PFSK-1 (cell line): ENCODE results near the gene ENG.

Experiments used
- FOXP2 ChIP-seq: optimal IDR thresholded peaks from 2 replicates; pipeline ENCODE3; 2011; ENCODE audit warnings: borderline replicate concordance, control low read depth, inconsistent platforms; ENCODE audit not compliant: insufficient read depth; ENCODE audit errors: extremely low read length, extremely low read depth
- POLR2AphosphoS5 ChIP-seq: IDR thresholded peaks from 2 replicates; pipeline ENCODE4 v1.6.1; 2012; ENCODE audit warnings: low read depth, mild to moderate bottlenecking, control low read depth, low read length, moderate library complexity
- REST ChIP-seq, 2 experiments: IDR thresholded peaks; 2 replicates each; pipeline versions ENCODE4 v1.6.1 to v1.8.0; 2011 to 2012; ENCODE audit warnings: low read depth in 2 of 2, low read length in 2 of 2, control low read depth in 1 of 2, inconsistent platforms in 1 of 2, mild to moderate bottlenecking in 1 of 2, moderate library complexity in 1 of 2; ENCODE audit not compliant: insufficient read depth in 1 of 2
- SIN3A ChIP-seq: IDR thresholded peaks from 2 replicates; pipeline ENCODE4 v1.6.1; 2012; ENCODE audit warnings: mild to moderate bottlenecking, low read length, moderate library complexity, borderline replicate concordance; ENCODE audit not compliant: insufficient read depth
- TAF1 ChIP-seq: IDR thresholded peaks from 2 replicates; pipeline ENCODE4 v1.6.1; 2012; ENCODE audit warnings: low read length, control low read depth, borderline replicate concordance; ENCODE audit not compliant: insufficient read depth

ENG gene

GRCh38 chr9:127897193-127897692 is 42.8 kb upstream of the ENG start:
- peak; percentile 42; the same call in 1 of the 2 replicates for TF ChIP-seq POLR2AphosphoS5
- no peak for TF ChIP-seq REST (IDR thresholded peaks at IDR 0.05; ENCODE audit: insufficient read depth in 1 of 2, low read depth in 2 of 2, low read length in 2 of 2)
- TF ChIP-seq SIN3A = 0 out of 2 replicates have a peak, but pooled peaks have one; percentile 69

- no peak for TF ChIP-seq POLR2AphosphoS5
- no peak for TF ChIP-seq TAF1
Observed at GRCh38 chr9:127896395-127897192, 42.1 kb upstream of the ENG start.

GRCh38 chr9:127895811-127896210 is 41.4 kb upstream of the ENG start:
- TF ChIP-seq REST (IDR thresholded peaks at IDR 0.05; ENCODE audit: insufficient read depth in 1 of 2, low read depth in 2 of 2, low read length in 2 of 2) = no peak
- no peak for TF ChIP-seq FOXP2
- TF ChIP-seq POLR2AphosphoS5 = no peak

- TF ChIP-seq SIN3A = no peak
Observed at GRCh38 chr9:127893392-127893791, 38.9 kb upstream of the ENG start.

GRCh38 chr9:127892831-127893230 is 38.4 kb upstream of the ENG start:
- TF ChIP-seq FOXP2 (no peak), REST (IDR thresholded peaks at IDR 0.05; ENCODE audit: insufficient read depth in 1 of 2, low read depth in 2 of 2, low read length in 2 of 2) (no peak), POLR2AphosphoS5 (no peak), SIN3A (no peak), TAF1 (no peak)

GRCh38 chr9:127890053-127890452 is 35.6 kb upstream of the ENG start:
- TF ChIP-seq SIN3A (no peak), REST (IDR thresholded peaks at IDR 0.05; ENCODE audit: insufficient read depth in 1 of 2, low read depth in 2 of 2, low read length in 2 of 2) (no peak), POLR2AphosphoS5 (no peak), TAF1 (no peak), FOXP2 (no peak)
